ENCODE measurements around the gene SAXO1.

- TF ChIP-seq CTCF (conservative IDR thresholded peaks at IDR 0.05) (no peak), ZFX (IDR thresholded peaks at IDR 0.05) (no peak)
These were observed 63.9 kb downstream of the SAXO1 start for GRCh38 chr9:18969128-18969527.

All from C4-2B (cell line).